Epidermal melanocyte (primary cell): Measurements from ENCODE around the gene SSH2.
A peak's percentile ranks its signal among the peaks of the same experiment; 100 is the strongest.
"Not testable (repeated sequence)": the region's sequence is repeated elsewhere in the genome, so short reads cannot be mapped to it uniquely, and the experiment has no call there.

Source experiments
- DNase-seq: peaks from one replicate; pipeline ENCODE4 v3.0.0; 2011; ENCODE audit warnings: low spot score; ENCODE audit not compliant: insufficient read length

SSH2 gene

GRCh38 chr17:29837531-29837930 lies 92.5 kb downstream of the SSH2 start:
- DNase-seq: no peak

- no peak for DNase-seq
These were observed 93.4 kb downstream of the SSH2 start for GRCh38 chr17:29836643-29837042.

- no peak for DNase-seq
These were observed 94.3 kb downstream of the SSH2 start for GRCh38 chr17:29835435-29836351.

GRCh38 chr17:29833801-29834200 lies 96.2 kb downstream of the SSH2 start:
- no peak for DNase-seq

GRCh38 chr17:29828676-29829284 lies 101.2 kb downstream of the SSH2 start:
- DNase-seq: no peak

GRCh38 chr17:29827179-29827578 lies 102.8 kb downstream of the SSH2 start:
- no peak for DNase-seq

- DNase-seq: no peak
These were observed 103.8 kb downstream of the SSH2 start for GRCh38 chr17:29826114-29826692.

GRCh38 chr17:29825604-29826003 lies 104.4 kb downstream of the SSH2 start:
- no peak for DNase-seq

GRCh38 chr17:29821897-29822296 lies 108.1 kb downstream of the SSH2 start:
- DNase-seq: no peak

GRCh38 chr17:29820425-29820824 lies 109.6 kb downstream of the SSH2 start:
- DNase-seq: no peak

GRCh38 chr17:29807520-29808361 lies 122.3 kb downstream of the SSH2 start:
- peak; percentile 50 for DNase-seq

- no peak for DNase-seq
These were observed 127.8 kb downstream of the SSH2 start for GRCh38 chr17:29802246-29802645.

GRCh38 chr17:29800457-29800856 lies 129.6 kb downstream of the SSH2 start:
- DNase-seq: no peak

- DNase-seq: no peak
These were observed 133.4 kb downstream of the SSH2 start for GRCh38 chr17:29796652-29797051.

GRCh38 chr17:29793501-29793900 lies 136.5 kb downstream of the SSH2 start:
- no peak for DNase-seq

- no peak for DNase-seq
These were observed 138.5 kb downstream of the SSH2 start for GRCh38 chr17:29791336-29792080.

- DNase-seq: no peak
These were observed 140.5 kb downstream of the SSH2 start for GRCh38 chr17:29789196-29790170.

- no peak for DNase-seq
These were observed 142.0 kb downstream of the SSH2 start for GRCh38 chr17:29787995-29788394.

- DNase-seq: no peak
These were observed 147.1 kb downstream of the SSH2 start for GRCh38 chr17:29782917-29783316.

GRCh38 chr17:29779812-29780190 lies 150.2 kb downstream of the SSH2 start:
- not testable (repeated sequence) for DNase-seq
